Stimulated activated CD4-positive, alpha-beta T cell treated with anti-CD3 and anti-CD28 coated beads, Interleukin-4, amount 100 ng/mL, for 1 hour (primary cell): Measurements from ENCODE around the gene IMPG2.

Source experiments
- DNase-seq: peaks from one replicate; pipeline ENCODE4 v3.0.0-alpha.2; 2020

Gene IMPG2

GRCh38 chr3:101179637-101180036 is 140.7 kb downstream of the IMPG2 start:
- no peak for DNase-seq

- DNase-seq, result no peak
Observed at GRCh38 chr3:101177577-101177976, 142.8 kb downstream of the IMPG2 start.
